Fibroblast of mammary gland (primary cell): ENCODE results near the gene LHFPL3.
A peak's percentile ranks its signal among the peaks of the same experiment; 100 is the strongest.

Source experiments
- DNase-seq: peaks from one replicate; pipeline ENCODE4 v3.0.0-alpha.2; 2010; ENCODE audit warnings: low read depth
- H3K4me3 ChIP-seq: 2 replicates; pipeline ENCODE4 v1.5.1; 2011; ENCODE audit warnings: low read depth, mild to moderate bottlenecking, low read length, moderate library complexity; ENCODE audit not compliant: control insufficient read depth
- TF ChIP-seq, protein P1 (sequence below): conservative IDR thresholded peaks from 2 replicates; pipeline ENCODE4 v1.5.1; 2011; ENCODE audit warnings: low read depth, low read length, inconsistent platforms; ENCODE audit not compliant: control insufficient read depth, insufficient read depth

LHFPL3 gene

DNA sequence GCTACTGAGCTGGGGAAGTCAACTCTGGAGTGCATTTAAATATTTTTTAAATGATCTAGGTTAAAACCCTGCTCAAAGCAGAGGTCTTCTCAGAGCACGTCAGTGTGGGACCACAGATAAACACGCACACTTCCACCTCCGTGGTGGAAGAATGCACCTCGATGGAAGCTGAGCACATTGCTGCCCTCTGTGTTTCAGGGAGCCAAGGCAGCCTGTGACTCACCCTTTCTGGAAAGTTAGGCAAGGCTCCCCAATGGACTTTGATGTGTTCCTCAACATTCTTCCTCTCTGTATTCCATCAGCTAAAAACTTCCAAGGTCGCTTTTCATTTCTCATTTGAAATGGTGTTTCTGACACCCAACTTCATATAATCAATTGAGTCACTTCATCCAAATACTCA is 514.8 kb downstream of the LHFPL3 start:
- no peak overlapping the region for H3K4me3 ChIP-seq
- DNase-seq: peak; percentile 3
- TF ChIP-seq, protein P1, sequence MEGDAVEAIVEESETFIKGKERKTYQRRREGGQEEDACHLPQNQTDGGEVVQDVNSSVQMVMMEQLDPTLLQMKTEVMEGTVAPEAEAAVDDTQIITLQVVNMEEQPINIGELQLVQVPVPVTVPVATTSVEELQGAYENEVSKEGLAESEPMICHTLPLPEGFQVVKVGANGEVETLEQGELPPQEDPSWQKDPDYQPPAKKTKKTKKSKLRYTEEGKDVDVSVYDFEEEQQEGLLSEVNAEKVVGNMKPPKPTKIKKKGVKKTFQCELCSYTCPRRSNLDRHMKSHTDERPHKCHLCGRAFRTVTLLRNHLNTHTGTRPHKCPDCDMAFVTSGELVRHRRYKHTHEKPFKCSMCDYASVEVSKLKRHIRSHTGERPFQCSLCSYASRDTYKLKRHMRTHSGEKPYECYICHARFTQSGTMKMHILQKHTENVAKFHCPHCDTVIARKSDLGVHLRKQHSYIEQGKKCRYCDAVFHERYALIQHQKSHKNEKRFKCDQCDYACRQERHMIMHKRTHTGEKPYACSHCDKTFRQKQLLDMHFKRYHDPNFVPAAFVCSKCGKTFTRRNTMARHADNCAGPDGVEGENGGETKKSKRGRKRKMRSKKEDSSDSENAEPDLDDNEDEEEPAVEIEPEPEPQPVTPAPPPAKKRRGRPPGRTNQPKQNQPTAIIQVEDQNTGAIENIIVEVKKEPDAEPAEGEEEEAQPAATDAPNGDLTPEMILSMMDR: no peak

DNA sequence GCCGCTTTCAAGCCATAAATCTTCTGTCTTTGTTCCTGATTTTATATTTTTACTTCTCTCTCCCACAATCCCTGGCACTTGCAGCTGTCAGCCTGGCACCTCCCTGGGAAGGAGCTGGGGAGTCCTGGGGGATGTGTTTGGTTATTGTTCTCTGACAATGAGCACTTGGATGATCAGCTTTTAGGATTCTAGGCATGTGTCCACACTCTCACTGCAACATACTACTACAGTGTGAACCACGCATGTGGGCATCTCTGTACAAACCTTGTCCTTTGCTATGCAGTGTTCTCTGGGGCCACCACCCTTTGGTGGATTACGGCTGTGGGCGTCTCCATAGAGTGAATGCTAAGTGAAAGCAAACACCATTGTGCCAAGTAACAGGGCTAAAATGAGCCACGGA is 517.2 kb downstream of the LHFPL3 start:
- DNase-seq: no peak
- no peak overlapping the region for H3K4me3 ChIP-seq
- TF ChIP-seq, protein P1: no peak

DNA sequence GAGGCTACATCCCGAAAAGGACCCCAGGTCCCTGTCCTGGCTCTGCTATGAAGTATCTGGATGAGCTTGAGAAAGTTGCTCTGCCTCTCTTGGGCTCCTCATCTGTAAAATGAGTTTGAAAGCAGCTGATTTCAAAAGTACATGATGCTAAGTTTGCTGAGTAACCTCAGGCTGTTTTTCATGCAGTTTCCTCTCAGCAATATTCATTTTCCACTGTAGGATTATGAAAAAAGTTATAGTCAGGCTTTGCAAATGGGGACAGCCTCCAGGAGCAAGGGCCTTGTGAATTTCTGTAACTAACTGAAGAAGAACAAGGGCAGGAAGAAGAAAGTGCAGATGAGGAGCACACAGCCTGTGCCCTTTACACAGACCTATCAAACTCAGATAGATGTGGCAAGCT is 518.3 kb downstream of the LHFPL3 start:
- DNase-seq: no peak
- H3K4me3 ChIP-seq: no peak overlapping the region
- TF ChIP-seq, protein P1: no peak

DNA sequence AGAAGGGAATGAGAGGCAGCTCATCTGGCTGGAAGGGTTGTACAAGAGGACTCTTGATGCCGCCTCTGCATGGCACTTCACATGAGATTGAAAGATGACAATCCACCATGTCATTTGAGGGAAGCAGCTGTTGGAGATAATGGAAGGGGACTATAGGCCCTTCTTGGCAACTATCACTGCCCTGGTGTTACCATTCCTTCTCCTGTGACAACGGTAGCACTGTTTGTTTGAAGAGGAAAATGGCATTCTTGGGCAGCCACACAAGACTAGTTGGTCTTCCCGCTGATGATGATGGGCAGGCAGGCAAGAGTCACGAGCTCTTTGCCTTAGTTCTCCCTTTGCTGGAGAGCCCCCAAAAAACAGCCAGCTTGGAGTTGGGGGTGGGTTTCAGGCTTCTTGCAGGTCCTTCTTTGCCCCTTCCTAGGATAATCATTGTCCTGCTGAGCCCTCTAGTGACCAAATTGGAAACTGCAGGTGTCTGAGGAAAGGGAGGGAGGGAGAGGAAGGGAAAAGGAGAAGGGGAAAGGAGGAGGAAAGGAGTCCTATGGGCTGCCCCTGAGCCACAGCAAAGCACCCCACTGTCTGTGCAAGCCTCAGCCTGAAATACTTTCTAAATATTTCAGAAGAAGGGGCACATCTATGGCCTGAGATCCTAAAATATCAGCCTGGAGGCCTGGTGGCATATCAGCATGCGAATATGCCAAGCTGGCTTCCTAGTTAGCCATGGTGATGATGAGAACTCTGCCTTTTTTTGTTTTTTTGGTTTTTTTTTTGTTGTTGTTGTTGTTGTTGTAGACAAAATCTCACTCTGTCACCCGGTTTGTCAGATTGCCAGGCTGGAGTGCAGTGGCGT is 520.0 kb downstream of the LHFPL3 start:
- TF ChIP-seq, protein P1: peak; percentile 85
- H3K4me3 ChIP-seq: no peak overlapping the region
- DNase-seq: peak; percentile 35

DNA sequence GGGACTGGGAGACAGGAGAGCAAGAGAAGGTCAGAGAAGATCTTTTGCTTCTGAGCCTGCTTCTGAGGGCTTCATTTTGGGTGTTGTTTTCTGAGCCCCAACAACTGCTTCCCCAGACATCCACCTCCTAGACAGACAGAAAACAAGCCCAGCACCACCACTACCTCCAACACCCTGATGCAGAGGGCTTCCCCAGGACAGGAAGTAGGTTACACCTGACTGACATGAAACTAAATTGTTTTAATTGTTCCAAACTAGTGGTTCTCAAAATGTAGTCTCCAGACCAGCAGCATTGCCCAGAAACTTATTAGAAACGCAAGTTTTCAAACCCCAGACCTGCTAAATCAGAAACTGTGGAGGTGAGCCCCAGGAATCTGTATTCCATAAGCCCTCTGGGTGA is 522.0 kb downstream of the LHFPL3 start:
- H3K4me3 ChIP-seq: no peak overlapping the region
- DNase-seq: no peak
- TF ChIP-seq, protein P1: no peak

DNA sequence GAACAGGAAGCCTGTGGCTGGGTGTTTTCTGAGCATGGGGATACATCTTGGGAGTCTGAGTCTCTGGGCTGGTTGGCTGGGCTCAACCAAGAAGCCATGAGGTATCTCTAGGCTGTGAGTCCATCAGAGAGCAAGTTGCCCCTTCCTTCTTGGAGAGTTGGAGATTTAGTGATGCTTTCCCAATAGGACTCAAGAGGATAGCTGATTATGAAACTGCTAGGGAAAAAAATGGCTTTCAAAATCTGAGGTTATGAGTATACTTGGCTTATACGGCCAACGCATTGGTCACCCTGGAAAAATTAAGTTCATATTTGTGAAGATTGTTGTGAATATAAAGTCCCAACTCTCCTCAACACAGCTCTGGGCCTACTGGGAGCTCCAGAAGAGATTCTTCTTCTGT is 522.9 kb downstream of the LHFPL3 start:
- peak; percentile 16 for DNase-seq
- TF ChIP-seq, protein P1: no peak
- H3K4me3 ChIP-seq: no peak overlapping the region
